NCI-H1105 (cell line): Measurements from ENCODE around the gene LRCH1.

Experiments used
- DNase-seq: peaks from one replicate; lab custom pipeline; 2025; lab: John Stamatoyannopoulos, UW

The LRCH1 gene

DNA sequence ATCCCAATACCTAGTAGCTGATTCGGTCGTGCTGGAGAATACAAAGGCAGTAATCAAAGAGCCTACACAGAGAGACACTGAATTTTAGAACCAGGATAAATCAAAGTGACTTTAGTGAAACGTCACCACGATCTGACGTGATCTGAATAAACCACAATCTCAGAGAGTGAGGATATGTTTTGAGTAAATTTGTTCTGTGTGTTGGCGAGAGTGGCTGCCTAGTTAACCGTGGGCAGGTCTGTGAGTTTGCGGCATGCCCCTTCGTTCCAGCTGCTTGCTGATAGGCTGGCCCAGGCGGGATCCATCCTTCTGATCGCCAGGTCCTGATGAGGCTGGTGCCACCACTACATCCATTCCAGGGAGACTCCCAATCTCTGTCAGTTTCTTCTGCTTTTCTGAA lies 40.4 kb downstream of the LRCH1 start:
- DNase-seq, result no peak

DNA sequence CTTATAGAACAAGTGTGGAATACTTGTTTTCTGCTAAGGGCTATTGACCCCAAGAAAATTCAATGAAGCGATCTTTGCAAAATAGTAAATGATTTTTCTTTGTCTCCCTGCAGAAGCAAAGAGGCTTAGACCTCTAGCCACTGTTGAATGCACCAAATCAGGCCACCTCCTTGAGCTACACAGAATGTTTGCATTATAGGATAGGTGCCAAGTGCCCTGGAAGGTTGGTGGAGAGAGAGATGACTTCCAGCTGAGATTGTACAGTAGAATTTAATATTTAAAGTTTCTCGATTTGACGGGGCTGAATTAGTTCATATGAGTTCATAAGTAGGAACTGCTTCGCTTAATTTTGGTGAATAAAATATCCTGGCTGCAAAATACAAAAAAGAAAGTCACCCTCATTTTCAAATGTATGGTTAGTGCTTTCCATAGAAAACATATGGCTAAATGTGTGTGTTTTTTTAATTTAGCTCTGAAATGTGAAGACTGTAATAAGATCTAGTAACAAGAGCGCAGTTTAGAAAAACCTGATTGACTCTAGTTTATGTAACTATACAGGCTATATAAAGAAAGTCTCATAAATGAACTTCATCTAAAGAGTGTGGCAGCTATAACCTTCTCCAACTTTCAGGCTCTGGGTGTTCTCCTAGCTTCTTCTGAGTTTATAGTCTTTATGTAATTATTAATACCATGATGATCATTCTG lies 41.6 kb downstream of the LRCH1 start:
- DNase-seq, result no peak

DNA sequence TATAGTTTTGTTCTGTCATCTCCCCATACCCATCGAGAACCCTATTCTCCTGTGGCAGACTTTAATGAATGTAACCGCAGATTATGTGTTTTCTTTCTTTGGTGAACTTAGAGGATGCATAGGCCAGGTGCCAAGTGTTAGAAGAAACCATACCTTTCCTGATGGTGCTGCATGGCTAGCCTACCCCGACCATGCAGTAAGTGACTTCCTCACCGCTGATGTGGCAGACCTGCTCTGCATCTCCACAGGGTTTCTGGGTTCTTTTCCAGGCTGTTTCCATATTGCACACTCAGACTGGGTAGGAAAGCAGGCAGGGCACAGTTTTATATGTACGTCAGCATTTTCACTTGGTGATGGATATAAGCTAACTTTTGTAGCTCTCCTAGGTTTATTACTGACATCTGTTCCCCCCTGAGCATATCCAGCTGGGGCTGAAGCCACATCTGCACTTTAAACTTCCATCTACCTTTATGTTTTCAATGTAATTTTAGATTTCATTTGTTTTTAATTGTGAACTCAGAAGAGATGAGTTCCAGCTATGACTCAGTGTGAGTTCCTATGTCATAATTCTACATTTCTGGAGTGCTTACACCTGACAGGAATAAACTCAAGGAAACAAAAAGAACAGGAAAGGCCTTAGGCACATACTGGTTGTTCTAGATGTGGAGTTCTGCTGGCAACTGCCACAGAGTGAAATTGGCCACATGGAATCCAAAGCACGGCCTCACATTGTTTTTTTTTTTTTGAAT lies 42.3 kb downstream of the LRCH1 start:
- no peak for DNase-seq

DNA sequence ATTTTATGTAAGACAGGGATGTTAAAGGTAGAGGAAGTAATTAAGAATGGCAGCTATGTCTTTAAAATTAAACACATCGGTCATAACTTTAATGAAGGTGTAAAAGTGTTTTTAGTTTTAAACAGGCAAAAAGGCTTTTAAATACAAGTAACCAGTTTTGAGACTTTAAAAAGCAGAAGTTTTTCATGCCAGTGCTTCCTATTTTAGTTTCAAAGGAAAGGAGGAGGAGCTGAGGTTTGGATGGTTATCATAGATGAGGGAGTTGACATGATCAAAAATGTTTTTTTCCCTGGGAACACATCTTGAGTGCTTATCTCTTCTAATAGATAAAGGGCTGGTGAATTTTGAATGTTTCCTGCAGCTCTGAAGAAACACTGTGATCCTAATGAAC lies 42.9 kb downstream of the LRCH1 start:
- DNase-seq, result no peak

DNA sequence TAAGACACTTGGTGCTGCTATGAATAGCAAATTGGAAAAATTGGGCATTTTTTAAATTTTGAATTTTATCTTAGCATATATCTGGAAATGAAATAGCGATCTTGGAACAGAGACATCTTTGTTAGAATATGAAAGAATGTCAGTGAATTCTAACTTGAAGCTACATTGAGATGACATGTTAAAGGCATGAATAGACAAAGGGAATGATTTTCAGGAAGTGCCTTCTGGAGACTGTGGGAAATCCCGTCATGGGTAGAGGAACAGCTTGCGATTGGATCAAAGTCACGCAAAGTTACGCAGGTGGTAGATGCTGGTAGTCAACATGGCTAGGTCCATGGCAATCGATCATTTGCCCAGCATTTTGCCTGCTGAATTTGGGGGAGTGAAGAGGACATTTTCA lies 43.5 kb downstream of the LRCH1 start:
- no peak for DNase-seq

DNA sequence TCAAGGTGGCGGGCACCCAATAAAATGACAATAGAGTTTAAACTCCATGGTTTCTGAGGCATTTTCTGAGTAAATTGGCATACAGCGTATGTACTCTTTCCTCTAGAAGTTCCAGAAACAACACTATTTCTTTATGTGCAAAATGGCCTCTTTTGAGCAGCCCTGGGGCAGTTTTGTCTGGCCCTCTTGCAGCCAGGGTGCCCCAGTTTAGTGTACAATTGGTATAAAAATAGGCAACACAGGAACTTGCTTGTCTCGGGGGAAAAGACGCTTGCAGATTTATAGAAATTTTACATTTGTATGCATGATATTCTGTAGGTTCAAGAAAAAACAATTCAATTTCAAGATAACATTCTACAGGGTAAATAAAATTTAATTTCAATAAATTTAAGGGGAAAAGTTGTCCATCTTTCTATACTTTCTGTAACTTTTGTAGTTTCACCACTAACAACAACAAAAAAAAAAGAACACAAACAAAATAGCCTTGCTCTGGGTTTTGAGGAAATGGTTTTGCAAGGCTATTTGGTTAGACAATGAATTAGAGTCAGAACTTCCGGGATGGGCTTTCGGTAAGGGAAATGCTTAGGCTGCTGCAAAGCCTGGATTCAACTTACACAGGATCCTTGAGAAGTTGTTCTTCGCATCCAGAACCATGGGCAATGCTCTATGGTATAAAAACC lies 45.3 kb downstream of the LRCH1 start:
- no peak for DNase-seq

DNA sequence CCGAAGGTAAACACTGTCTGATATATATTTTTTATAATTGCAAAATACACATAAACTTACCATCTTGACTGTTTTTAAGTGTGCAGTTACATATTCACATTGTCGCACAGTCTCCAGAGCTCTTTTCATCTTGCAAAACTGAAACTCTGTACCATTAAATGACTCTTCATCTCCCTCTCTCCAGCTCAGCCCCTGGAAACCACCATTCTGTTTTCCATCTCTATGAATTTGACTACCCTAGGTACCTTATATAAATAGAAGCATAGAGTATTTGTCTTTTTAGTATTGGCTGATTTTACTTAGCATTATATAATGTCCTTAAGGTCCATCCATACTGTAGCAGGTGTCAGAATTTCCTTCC lies 45.8 kb downstream of the LRCH1 start:
- DNase-seq, result no peak

DNA sequence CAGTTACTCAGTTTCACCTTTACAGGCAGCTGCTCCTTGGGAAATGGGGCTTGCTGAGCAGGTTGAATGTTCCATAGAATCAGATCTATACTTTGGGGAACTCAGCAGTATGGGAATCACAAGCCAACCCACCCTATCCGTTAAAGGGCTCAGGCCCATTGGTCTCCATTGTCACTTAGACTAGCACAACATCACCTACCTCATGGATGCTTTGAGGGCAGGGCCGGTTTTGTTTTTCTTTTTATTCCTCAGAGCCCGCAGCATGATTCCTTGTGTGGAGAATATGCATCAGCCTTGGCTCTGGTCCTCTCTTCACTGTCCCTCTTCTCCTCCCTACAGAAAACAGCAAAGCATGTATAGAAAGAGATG lies 48.0 kb downstream of the LRCH1 start:
- DNase-seq, result no peak

DNA sequence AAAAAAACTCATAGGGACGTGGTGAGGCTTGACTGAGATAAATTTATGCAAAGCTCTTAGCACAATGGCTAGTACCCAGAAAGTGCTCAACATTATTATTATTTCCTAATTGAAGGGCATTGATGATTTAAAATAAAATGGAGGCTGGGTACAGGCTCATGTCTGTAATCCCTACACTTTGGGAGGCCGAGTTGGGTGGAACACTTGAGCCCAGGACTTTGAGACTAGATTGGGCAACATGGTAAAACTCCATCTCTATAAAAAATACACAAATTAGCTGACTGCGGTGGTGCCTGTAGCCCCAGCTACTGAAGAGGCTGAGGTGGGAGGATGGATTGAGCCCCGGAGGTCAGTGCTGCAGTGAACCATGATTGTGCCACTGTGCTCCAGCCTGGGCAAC lies 49.6 kb downstream of the LRCH1 start:
- no peak for DNase-seq

DNA sequence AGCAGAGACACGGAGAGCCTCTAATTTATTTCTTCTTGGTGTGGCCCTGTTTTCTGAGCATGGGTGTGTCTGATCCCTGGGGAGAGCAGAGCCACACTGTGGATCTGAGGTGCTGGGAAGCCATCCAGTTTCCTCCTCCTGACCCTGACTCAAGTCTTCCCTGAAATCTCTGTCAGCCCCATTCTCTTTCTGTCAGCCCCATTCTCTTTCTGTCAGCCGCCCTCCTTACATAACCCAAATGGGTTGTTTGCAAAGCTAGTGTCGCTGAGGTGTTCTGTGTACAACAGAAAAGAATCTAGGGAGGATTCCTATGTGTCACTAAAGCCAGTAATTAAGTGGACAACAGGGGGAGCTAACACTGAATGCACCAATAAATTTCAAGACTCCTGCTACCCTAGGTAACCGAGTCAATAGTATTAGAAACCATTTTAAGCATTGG lies 50.2 kb downstream of the LRCH1 start:
- no peak for DNase-seq

DNA sequence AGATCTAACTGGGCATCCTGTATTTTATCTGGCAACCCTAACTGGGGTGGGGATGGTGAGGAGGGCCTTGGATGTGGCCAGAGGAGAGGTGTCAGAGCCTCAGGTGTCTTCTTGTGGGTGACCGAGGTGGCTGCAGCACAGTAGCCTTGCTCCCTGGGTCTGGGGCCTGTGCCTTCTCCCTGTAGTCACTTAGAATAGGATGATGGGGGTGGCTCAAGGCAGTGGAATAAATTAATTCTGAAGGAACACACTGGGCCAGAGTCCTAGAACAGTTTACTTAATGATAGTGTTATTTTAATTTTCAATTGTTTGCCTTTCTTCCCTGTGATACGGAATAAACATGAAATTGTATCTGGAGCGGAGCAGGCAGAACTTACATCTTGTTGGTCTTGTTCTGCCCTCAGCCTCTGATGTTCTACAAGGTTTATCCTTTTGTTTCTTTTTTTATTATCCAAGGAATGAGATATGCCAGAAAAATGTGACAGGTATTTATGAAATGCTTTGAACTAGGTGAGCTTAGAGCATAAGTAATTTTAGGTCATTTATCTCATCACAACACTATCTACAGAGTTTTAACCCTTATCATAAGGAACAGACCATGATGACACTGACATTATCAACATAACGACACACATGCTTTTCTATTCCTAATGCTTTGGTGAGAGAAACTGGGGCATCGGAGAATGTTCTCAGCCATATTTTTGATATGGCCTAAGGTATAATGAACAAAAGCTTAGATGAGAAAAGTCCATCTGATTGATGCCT lies 51.4 kb downstream of the LRCH1 start:
- DNase-seq, result no peak

DNA sequence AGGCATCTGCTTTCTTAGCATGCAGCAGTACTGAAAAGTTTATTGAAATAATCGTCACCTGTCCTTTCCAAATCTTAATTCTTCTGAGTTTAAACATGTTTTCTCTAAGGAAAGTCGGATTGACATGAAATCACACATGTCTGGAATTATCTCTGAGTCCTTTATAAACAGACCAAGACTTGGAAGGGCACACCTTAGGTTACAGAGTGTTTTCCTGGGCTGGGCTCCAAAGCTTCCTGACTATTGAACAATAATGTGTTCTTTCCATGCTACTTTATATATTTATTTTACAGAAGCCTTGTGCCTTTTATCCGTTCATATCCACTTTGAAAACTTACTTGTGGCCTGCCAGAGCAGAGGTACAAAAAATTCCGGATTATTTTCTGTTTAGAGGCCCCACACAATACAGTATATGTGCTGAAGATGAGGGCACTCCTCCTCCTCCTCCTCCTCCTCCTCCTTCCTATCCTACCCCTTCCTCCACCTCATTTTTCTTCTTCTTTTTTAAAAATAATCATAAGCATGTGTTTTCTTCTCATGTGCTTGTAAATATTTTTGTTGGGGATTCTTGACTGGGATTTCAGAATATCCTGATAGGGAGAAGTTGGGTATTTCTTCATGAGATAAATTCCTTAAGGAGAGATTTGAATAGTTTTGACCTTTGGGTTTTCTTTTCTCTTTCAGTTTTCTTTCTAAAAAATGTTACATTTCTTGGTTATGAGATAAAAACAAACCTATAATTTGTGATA lies 52.3 kb downstream of the LRCH1 start:
- DNase-seq, result no peak

DNA sequence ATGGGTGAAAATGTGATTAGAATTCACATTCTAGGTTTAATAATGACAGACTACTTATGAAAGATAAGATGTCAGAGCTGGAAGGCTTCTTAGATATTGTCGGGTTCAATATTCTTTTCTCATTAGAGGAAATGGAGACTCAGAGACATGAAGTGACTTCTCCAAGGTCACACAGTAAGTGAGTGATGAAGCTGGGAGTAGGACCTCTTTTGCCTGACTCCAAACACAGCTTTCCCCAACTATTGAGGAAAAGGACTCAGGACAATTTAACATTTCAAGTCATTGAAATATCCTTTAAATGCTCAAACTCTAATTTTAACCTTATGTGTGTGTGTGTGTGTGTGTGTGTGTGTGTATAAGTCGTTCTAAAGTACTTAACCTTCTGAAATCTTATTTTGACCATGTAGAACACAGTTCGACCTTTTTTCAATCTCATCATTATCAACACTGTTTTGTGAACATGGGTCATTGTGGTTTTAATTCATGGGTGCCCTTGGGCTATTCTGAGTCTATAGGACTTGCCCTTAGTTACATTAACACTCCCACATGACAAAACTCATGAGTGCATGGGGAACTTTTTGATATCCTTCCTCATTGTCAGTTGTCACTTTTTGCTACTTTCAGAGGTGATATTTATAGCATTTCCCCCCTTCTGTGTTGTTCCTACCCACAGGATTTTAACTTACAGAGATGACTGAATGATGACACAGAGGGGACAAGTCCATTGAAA lies 53.0 kb downstream of the LRCH1 start:
- no peak for DNase-seq

DNA sequence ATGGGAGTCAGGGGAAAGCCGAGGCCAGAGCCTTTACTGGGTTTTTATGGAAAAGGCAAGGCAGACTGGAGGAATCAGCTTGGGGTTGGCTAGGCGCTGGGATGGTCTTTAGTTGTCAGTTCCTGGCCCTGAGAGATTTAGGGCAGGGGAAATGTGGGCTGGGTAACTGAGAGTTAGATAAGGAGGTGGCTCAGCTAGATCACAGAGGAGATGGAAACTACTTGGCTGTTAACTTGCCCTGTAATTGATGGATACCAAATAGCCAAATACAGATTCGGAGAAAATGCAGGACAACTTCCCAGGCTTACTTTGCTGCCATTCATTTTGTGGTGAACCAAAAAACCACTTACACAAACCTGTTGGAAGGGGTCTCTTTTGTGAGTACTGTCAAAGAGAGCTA lies 54.0 kb downstream of the LRCH1 start:
- DNase-seq, result no peak

DNA sequence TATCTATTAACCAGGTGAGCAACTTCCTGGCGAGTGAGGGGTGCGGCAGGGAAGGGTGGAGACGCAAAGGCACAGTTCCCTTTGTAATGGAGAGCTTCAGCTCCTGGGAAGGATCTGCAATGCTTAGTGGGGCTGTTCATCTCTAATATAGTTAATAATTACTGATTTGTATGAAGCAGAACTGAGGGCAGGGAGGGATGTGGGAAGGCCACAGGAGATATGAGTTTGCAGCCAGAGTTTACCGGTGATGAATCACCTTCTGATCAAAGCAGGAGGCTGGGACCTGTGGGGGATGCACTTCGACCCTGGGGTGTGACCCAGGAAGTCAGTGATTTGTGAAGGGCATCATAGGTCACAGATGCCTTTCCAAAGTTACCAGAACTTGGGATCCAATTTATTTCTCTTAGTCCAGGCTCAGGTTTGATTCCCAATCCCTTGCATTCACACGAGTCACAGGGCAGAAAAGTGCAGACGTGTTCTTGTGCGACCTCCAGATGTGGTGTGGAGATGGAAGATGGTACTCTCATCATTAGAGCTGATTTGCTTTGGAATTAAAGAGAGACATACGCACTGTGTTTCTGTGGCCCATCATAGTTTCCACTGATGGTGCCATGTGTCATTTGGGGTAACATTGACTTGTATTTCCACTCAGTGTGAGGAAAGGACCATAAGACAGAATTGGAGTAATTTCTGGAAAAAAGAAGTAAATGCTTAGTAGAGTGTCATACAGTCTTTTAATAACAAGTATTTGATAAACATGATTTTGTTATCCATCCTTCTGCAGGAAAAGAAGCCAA lies 55.0 kb downstream of the LRCH1 start:
- no peak for DNase-seq

DNA sequence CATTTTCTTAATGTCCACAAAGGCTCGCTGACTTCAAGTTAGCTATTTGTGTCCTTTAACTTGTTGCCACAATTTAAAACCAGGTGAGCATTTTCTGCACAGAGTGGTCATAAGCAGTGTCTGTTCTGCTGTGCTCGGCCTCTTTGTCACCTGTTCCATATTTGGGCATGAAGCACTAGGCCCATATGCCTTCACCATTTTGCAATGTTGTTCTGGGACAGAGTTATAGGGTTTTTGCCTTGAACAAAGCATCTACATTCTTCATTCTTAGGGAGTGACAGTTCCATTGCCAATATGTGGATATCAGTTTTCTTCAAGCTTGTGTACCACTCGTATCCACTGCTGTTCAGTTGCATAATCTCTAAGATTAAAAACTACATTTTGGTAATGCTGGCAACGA lies 56.1 kb downstream of the LRCH1 start:
- no peak for DNase-seq

DNA sequence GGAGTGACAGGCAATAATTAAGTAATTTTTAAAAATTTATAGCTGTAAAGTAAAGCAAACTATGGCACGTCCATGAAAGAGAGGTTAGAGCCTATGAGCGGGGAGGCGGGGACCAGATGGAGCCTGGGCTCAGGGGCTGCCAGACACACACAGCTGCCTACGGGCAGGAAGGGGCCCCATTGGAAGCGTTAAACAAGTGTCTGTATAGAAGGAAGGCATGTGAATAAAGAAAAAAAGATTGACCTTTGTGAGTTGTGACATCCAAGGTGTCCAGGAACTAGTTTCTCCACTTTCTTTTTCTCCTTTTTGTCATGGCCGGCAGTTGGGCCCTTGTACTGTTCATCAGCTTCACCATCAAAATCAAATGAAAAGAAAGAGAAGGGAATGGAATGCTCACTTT lies 56.8 kb downstream of the LRCH1 start:
- no peak for DNase-seq

DNA sequence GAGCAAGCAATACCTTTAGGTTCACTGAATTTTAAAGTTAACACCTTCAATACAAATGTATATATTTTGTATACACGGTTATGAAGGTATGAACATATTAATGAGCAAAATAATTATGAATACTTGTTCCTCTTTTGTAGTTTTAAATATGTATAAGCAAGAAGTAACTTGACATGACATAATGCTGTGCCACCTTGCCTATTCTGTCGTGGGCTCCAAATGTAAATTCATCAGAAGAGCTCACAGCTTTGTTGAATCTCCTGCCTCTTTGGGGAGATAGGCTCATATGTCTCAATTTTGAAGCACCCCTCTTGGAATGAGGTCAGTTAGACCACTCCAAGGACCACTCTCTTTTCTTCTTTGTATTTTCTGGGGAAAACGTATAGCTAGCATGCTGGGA lies 59.3 kb downstream of the LRCH1 start:
- no peak for DNase-seq

DNA sequence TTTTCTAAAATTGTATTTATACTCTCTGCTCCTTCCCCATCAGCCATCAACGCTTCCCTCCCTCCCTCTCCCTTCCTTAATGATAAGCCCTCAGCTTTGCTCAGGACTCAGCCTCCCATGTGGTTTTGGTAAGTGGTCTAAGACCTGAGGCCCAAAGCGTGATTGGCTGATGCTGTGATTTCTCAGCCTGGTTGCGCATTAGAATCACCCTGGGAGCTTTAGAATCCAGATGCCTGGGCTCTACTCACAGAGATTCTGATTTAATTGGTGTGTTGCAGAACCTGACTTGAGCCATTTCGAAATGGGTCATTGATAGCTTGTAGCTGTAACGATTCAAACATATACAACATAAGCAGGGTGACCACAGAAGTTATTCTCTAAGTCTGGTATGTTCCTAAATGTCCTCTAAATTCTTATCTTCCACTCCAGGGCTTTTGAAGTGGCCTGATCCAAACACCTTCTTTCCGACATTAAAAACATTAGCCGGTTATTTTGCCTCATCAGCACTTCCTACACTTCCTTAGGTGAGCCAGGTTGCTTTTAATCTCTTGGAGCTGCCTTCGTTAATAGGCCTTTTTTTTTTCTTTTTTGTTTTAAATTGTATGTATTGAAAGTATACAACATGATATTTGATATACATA lies 60.6 kb downstream of the LRCH1 start:
- DNase-seq, result no peak

DNA sequence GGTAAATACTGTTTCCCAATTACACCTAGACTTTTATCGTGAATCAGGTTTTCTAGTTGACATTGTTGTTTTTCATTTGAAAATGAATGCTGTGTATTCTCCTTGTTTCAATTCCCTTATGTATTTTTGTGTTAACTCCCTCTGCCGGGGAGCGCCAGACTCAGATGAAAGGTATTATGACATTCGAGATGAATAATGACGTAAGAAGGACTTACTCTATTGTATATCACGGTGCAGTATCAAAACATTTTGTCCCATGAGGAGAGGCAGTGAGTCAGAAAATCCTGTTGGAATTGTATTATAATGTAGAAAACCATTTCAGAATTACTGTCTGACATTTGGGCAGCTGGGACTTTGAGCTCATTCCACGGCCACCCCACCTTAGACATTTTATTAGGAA lies 61.6 kb downstream of the LRCH1 start:
- no peak for DNase-seq
